Activated T-helper 1 cell treated with anti-CD3 and anti-CD28 coated beads, Interleukin-12 subunit alpha, Interleukin-12 subunit beta, Interleukin-2, Interleukin-4 antibody, amounts not matched to agents 30 ng/mL and 10 ng/mL and 1 ng/mL, durations not matched to agents 14 hours and 24 hours and 36 hours (primary cell): ENCODE measurements around the gene ABCB9. TPM values are rescaled to one million over a fixed set of nuclear protein-coding genes. Genes with fewer than 3 reads are reported as not detected.
"Not testable (repeated sequence)": the region's sequence is repeated elsewhere in the genome, so short reads cannot be mapped to it uniquely, and the experiment has no call there.

ENCODE experiments used
- DNase-seq: peaks from one replicate; pipeline ENCODE4 v3.0.0; 2021; ENCODE audit warnings: low spot score
- H3K27ac Mint-ChIP-seq: one replicate; pipeline ENCODE4 v1.8.0; 2021; ENCODE audit warnings: mild to moderate bottlenecking, mixed read lengths
- H3K27me3 Mint-ChIP-seq: one replicate; pipeline ENCODE4 v1.8.0; 2022; ENCODE audit warnings: mild to moderate bottlenecking, moderate library complexity, mixed read lengths; ENCODE audit not compliant: insufficient read depth
- H3K36me3 Mint-ChIP-seq: one replicate; pipeline ENCODE4 v1.8.0; 2021; ENCODE audit warnings: low read depth, mixed read lengths
- H3K4me1 Mint-ChIP-seq: one replicate; pipeline ENCODE4 v1.8.0; 2021; ENCODE audit warnings: low read depth, mixed read lengths
- H3K4me3 Mint-ChIP-seq: one replicate; pipeline ENCODE4 v1.8.0; 2021; ENCODE audit warnings: mild to moderate bottlenecking, moderate library complexity, mixed read lengths
- H3K9me3 Mint-ChIP-seq: one replicate; pipeline ENCODE4 v1.8.0; 2021; ENCODE audit warnings: mixed read lengths
- intact Hi-C: fragments of 100-400 bp; cut with micrococcal nuclease; formaldehyde crosslinking; loops from one replicate; pipeline ENCODE4 v1.15.1; 2024
- total RNA-seq: library from RNA; stranded (reverse); gene quantifications from 2 replicates; pipeline ENCODE4 v1.2.3, GENCODE V29; 2022

ABCB9 gene
- total RNA-seq, 1 donor from 2014 or later = 3.8 TPM

- Mint-ChIP-seq H3K4me3 (peak overlapping the region; percentile 49), H3K27ac (peak overlapping the region; percentile 73), H3K9me3 (no peaks in the 10 kb centered on the region), H3K4me1 (peaks cover 43% of the 10 kb centered on the region), H3K27me3 (peaks cover 1% of the 10 kb centered on the region), H3K36me3 (no peaks in the 10 kb centered on the region)
- intact Hi-C loops = loop anchor here (1.0 kb wide), 4 partner anchors 49 to 87 kb away; no protein-coding TSS in a partner anchor
- peak; percentile 80 for DNase-seq
These were observed 19.4 kb downstream of the ABCB9 start for GRCh38 chr12:122946690-122947341.

- H3K9me3 Mint-ChIP-seq = no peaks in the 10 kb centered on the region
- H3K27me3 Mint-ChIP-seq = peaks cover 1% of the 10 kb centered on the region
- no peaks in the 10 kb centered on the region for H3K36me3 Mint-ChIP-seq
- no peak for DNase-seq
- intact Hi-C loops = no loop called here
- H3K4me3 Mint-ChIP-seq = no peak overlapping the region
- peak overlapping the region; percentile 73 for H3K27ac Mint-ChIP-seq
- peaks cover 43% of the 10 kb centered on the region for H3K4me1 Mint-ChIP-seq
These were observed 21.4 kb downstream of the ABCB9 start for GRCh38 chr12:122944605-122945592.

- no peak for DNase-seq
- no peaks in the 10 kb centered on the region for H3K36me3 Mint-ChIP-seq
- H3K27ac Mint-ChIP-seq = no peak overlapping the region
- H3K4me1 Mint-ChIP-seq = peaks cover 46% of the 10 kb centered on the region
- no peaks in the 10 kb centered on the region for H3K9me3 Mint-ChIP-seq
- intact Hi-C loops = no loop called here
- no peak overlapping the region for H3K4me3 Mint-ChIP-seq
- H3K27me3 Mint-ChIP-seq = no peaks in the 10 kb centered on the region
These were observed 23.1 kb downstream of the ABCB9 start for GRCh38 chr12:122943196-122943595.

GRCh38 chr12:122942637-122943036 lies 23.6 kb downstream of the ABCB9 start:
- no peak overlapping the region for H3K27ac Mint-ChIP-seq
- H3K9me3 Mint-ChIP-seq = no peaks in the 10 kb centered on the region
- DNase-seq = no peak
- H3K4me1 Mint-ChIP-seq = peaks cover 42% of the 10 kb centered on the region
- H3K36me3 Mint-ChIP-seq = no peaks in the 10 kb centered on the region
- H3K27me3 Mint-ChIP-seq = no peaks in the 10 kb centered on the region
- H3K4me3 Mint-ChIP-seq = no peak overlapping the region
- intact Hi-C loops = no loop called here

GRCh38 chr12:122941351-122941750 lies 24.9 kb downstream of the ABCB9 start:
- H3K4me3 Mint-ChIP-seq, H3K27ac Mint-ChIP-seq, H3K27me3 Mint-ChIP-seq, H3K9me3 Mint-ChIP-seq, DNase-seq, intact Hi-C loops, H3K36me3 Mint-ChIP-seq: not testable (repeated sequence)
- peaks cover 30% of the 10 kb centered on the region for H3K4me1 Mint-ChIP-seq

- peaks cover 18% of the 10 kb centered on the region for H3K4me1 Mint-ChIP-seq
- no peak overlapping the region for H3K4me3 Mint-ChIP-seq
- H3K27ac Mint-ChIP-seq = no peak overlapping the region
- no peak for DNase-seq
- no peaks in the 10 kb centered on the region for H3K27me3 Mint-ChIP-seq
- intact Hi-C loops = no loop called here
- no peaks in the 10 kb centered on the region for H3K9me3 Mint-ChIP-seq
- H3K36me3 Mint-ChIP-seq = no peaks in the 10 kb centered on the region
These were observed 27.1 kb downstream of the ABCB9 start for GRCh38 chr12:122939125-122939524.

- H3K27ac Mint-ChIP-seq = no peak overlapping the region
- H3K4me3 Mint-ChIP-seq = no peak overlapping the region
- no peak for DNase-seq
- no peaks in the 10 kb centered on the region for H3K9me3 Mint-ChIP-seq
- intact Hi-C loops = no loop called here
- no peaks in the 10 kb centered on the region for H3K36me3 Mint-ChIP-seq
- H3K27me3 Mint-ChIP-seq = no peaks in the 10 kb centered on the region
- peaks cover 7% of the 10 kb centered on the region for H3K4me1 Mint-ChIP-seq
These were observed 28.6 kb downstream of the ABCB9 start for GRCh38 chr12:122937622-122938091.

- H3K27ac Mint-ChIP-seq = no peak overlapping the region
- H3K36me3 Mint-ChIP-seq = no peaks in the 10 kb centered on the region
- peaks cover 5% of the 10 kb centered on the region for H3K4me1 Mint-ChIP-seq
- no peak for DNase-seq
- intact Hi-C loops = no loop called here
- H3K9me3 Mint-ChIP-seq = no peaks in the 10 kb centered on the region
- H3K27me3 Mint-ChIP-seq = no peaks in the 10 kb centered on the region
- H3K4me3 Mint-ChIP-seq = no peak overlapping the region
These were observed 30.9 kb downstream of the ABCB9 start for GRCh38 chr12:122935318-122935717.

- peaks cover 5% of the 10 kb centered on the region for H3K4me1 Mint-ChIP-seq
- no peaks in the 10 kb centered on the region for H3K27me3 Mint-ChIP-seq
- intact Hi-C loops = no loop called here
- no peak overlapping the region for H3K27ac Mint-ChIP-seq
- no peak for DNase-seq
- H3K36me3 Mint-ChIP-seq = no peaks in the 10 kb centered on the region
- H3K4me3 Mint-ChIP-seq = no peak overlapping the region
- H3K9me3 Mint-ChIP-seq = no peaks in the 10 kb centered on the region
These were observed 31.5 kb downstream of the ABCB9 start for GRCh38 chr12:122934722-122935121.

GRCh38 chr12:122932207-122932606 lies 34.1 kb downstream of the ABCB9 start:
- H3K9me3 Mint-ChIP-seq = no peaks in the 10 kb centered on the region
- H3K27me3 Mint-ChIP-seq = no peaks in the 10 kb centered on the region

GRCh38 chr12:122929812-122930211 lies 36.5 kb downstream of the ABCB9 start:
- Mint-ChIP-seq H3K9me3 (no peaks in the 10 kb centered on the region), H3K36me3 (no peaks in the 10 kb centered on the region), H3K27me3 (no peaks in the 10 kb centered on the region), H3K4me1 (no peaks in the 10 kb centered on the region), H3K4me3 (no peak overlapping the region), H3K27ac (no peak overlapping the region)
- DNase-seq = no peak
- intact Hi-C loops = no loop called here

More at GRCh38 chr12:122932207-122932606, 34.1 kb downstream of the ABCB9 start:
- no peaks in the 10 kb centered on the region for H3K36me3 Mint-ChIP-seq
- H3K27ac Mint-ChIP-seq = no peak overlapping the region
- no peaks in the 10 kb centered on the region for H3K4me1 Mint-ChIP-seq
- H3K4me3 Mint-ChIP-seq = no peak overlapping the region
- no peak for DNase-seq
- intact Hi-C loops = no loop called here

- no peak for DNase-seq
- Mint-ChIP-seq H3K36me3 (no peaks in the 10 kb centered on the region), H3K4me3 (no peak overlapping the region), H3K27me3 (no peaks in the 10 kb centered on the region), H3K27ac (no peak overlapping the region), H3K4me1 (no peaks in the 10 kb centered on the region), H3K9me3 (no peaks in the 10 kb centered on the region)
- intact Hi-C loops = no loop called here
These were observed 37.1 kb downstream of the ABCB9 start for GRCh38 chr12:122929148-122929538.
